ENCODE data around the gene CDH9. TPM values are rescaled to one million over a fixed set of nuclear protein-coding genes. Genes with fewer than 3 reads are reported as not detected.
"Not testable (repeated sequence)": the region's sequence is repeated elsewhere in the genome, so short reads cannot be mapped to it uniquely, and the experiment has no call there.

CDH9 gene
- total and polyA plus RNA-seq, 4 donors = not detected

DNA sequence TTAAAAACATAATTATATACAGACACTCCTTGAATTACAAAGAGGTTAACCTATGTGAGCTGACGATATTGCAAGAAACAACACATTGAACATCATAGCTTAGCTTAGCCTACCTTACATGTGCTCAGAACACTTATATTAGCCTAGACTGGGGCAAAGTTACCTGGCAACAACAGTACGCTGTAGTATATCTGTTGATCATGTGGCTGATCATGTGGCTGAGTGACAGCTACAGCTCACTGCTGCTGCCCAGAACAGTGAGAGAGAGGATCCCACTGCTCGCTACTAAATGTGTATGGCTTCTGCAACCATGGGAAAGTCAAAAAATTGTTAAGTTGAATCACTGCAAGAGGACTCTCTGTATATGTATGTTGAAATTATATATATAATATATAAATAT lies 169.9 kb downstream of the CDH9 start:
- DNase-seq = no peak
- Histone ChIP-seq H3K4me3 (no peak overlapping the region), H3K4me1 (ENCODE audit: control insufficient read depth in 5 of 5, insufficient read depth in 5 of 5, low read length in 5 of 5) (no peaks in the 10 kb centered on the region), H3K27me3 (ENCODE audit: control insufficient read depth in 3 of 3, insufficient read depth in 3 of 3, low read length in 2 of 3) (no peaks in the 10 kb centered on the region), H3K9ac (ENCODE audit: insufficient read depth in 1 of 2, low read length in 2 of 2) (no peak overlapping the region), H3K9me3 (ENCODE audit: control insufficient read depth in 4 of 4, insufficient read depth in 3 of 4, low read length in 3 of 4) (peaks cover 0 to 4% (median 0%) of the 10 kb centered on the region in 4 donors), H3K36me3 (ENCODE audit: control insufficient read depth in 4 of 4, insufficient read depth in 4 of 4, low read length in 4 of 4) (no peaks in the 10 kb centered on the region), H3K27ac (ENCODE audit: low read depth in 1 of 2, low read length in 1 of 2) (no peak overlapping the region)
- 87 to 88% methylated on average over 3 of the region's 3 CpGs for WGBS, 2 donors
- no peak for ATAC-seq (ENCODE audit: insufficient read depth, low FRiP score)
- no peak for TF ChIP-seq CTCF (IDR thresholded peaks at IDR 0.05; ENCODE audit: control extremely low read depth, extremely low read depth)

- Histone ChIP-seq H3K4me3 (no peak overlapping the region), H3K36me3 (ENCODE audit: control insufficient read depth in 4 of 4, insufficient read depth in 4 of 4, low read length in 4 of 4) (no peaks in the 10 kb centered on the region), H3K27me3 (ENCODE audit: control insufficient read depth in 3 of 3, insufficient read depth in 3 of 3, low read length in 2 of 3) (no peaks in the 10 kb centered on the region), H3K9ac (ENCODE audit: insufficient read depth in 1 of 2, low read length in 2 of 2) (no peak overlapping the region), H3K4me1 (ENCODE audit: control insufficient read depth in 5 of 5, insufficient read depth in 5 of 5, low read length in 5 of 5) (no peaks in the 10 kb centered on the region), H3K9me3 (ENCODE audit: control insufficient read depth in 4 of 4, insufficient read depth in 3 of 4, low read length in 3 of 4) (peaks cover 0 to 4% (median 0%) of the 10 kb centered on the region in 4 donors), H3K27ac (ENCODE audit: low read depth in 1 of 2, low read length in 1 of 2) (no peak overlapping the region)
- no peak for DNase-seq
- ATAC-seq (ENCODE audit: insufficient read depth, low FRiP score) = no peak
- WGBS, 2 donors = 58 to 60% methylated on average over 4 of the region's 4 CpGs
- no peak for TF ChIP-seq CTCF (IDR thresholded peaks at IDR 0.05; ENCODE audit: control extremely low read depth, extremely low read depth)
Measured at GRCh38 chr5:26864061-26864460, 174.3 kb downstream of the CDH9 start.

GRCh38 chr5:26856238-26856637 lies 182.1 kb downstream of the CDH9 start:
- ATAC-seq (ENCODE audit: insufficient read depth, low FRiP score) = no peak
- no peak for DNase-seq
- Histone ChIP-seq H3K9ac (ENCODE audit: insufficient read depth in 1 of 2, low read length in 2 of 2) (no peak overlapping the region), H3K4me3 (no peak overlapping the region), H3K27me3 (ENCODE audit: control insufficient read depth in 3 of 3, insufficient read depth in 3 of 3, low read length in 2 of 3) (no peaks in the 10 kb centered on the region), H3K27ac (ENCODE audit: low read depth in 1 of 2, low read length in 1 of 2) (no peak overlapping the region), H3K9me3 (ENCODE audit: control insufficient read depth in 4 of 4, insufficient read depth in 3 of 4, low read length in 3 of 4) (peaks cover 0 to 8% (median 6%) of the 10 kb centered on the region in 4 donors), H3K36me3 (ENCODE audit: control insufficient read depth in 4 of 4, insufficient read depth in 4 of 4, low read length in 4 of 4) (no peaks in the 10 kb centered on the region), H3K4me1 (ENCODE audit: control insufficient read depth in 5 of 5, insufficient read depth in 5 of 5, low read length in 5 of 5) (no peaks in the 10 kb centered on the region)
- no peak for TF ChIP-seq CTCF (IDR thresholded peaks at IDR 0.05; ENCODE audit: control extremely low read depth, extremely low read depth)

DNA sequence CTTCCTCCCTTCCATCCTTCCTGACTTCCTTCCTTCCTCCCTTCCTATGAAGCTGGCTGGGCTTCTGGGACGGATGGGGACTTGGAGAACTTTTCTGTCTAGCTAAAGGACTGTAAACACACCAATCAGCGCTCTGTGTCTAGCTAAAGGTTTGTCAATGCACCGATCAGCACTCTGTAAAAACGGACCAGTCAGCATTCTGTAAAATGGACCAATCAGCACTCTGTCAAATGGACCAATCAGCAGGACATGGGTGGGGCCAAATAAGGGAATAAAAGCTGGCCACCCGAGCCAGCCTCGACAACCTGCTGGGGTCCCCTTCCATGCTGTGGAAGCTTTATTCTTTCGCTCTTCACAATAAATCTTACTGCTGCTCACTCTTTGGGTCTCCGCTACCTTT lies 185.9 kb downstream of the CDH9 start:
- not testable (repeated sequence) for H3K9ac ChIP-seq (ENCODE audit: insufficient read depth in 1 of 2, low read length in 2 of 2); H3K4me1 ChIP-seq (ENCODE audit: control insufficient read depth in 5 of 5, insufficient read depth in 5 of 5, low read length in 5 of 5); ATAC-seq (ENCODE audit: insufficient read depth, low FRiP score); H3K9me3 ChIP-seq (ENCODE audit: control insufficient read depth in 4 of 4, insufficient read depth in 3 of 4, low read length in 3 of 4); H3K27me3 ChIP-seq (ENCODE audit: control insufficient read depth in 3 of 3, insufficient read depth in 3 of 3, low read length in 2 of 3); H3K27ac ChIP-seq (ENCODE audit: low read depth in 1 of 2, low read length in 1 of 2); DNase-seq; H3K4me3 ChIP-seq; H3K36me3 ChIP-seq (ENCODE audit: control insufficient read depth in 4 of 4, insufficient read depth in 4 of 4, low read length in 4 of 4)
- WGBS, 2 donors = 87 to 92% methylated on average over 8 of the region's 8 CpGs
